Esophagus squamous epithelium (tissue), 4 donors: ENCODE results near the gene TMPRSS3.

Experiments used
- CTCF ChIP-seq, 6 experiments: fragments of 450-650 bp in 4 of 6; fragments of 200-600 bp in 2 of 6; sonication (generic) in 2 of 6; IDR thresholded peaks; one replicate each; pipeline ENCODE4 v1.5.1; 2016 to 2019; ENCODE audit warnings: antibody characterized with exemption in 6 of 6, mild to moderate bottlenecking in 4 of 6, moderate library complexity in 4 of 6
- POLR2A ChIP-seq, 4 donors: fragments of 450-650 bp; IDR thresholded peaks; one replicate each; pipeline ENCODE4 v1.6.1; 2017; ENCODE audit warnings: antibody characterized with exemption in 4 of 4, mild to moderate bottlenecking in 4 of 4, moderate library complexity in 3 of 4

- TF ChIP-seq CTCF (IDR thresholded peaks at IDR 0.05) (no peak), POLR2A (IDR thresholded peaks at IDR 0.05) (no peak)
Measured at GRCh38 chr21:42427809-42428419, 32.1 kb upstream of the TMPRSS3 start.
